ENCODE data around the gene KLRB1.
"Not testable (repeated sequence)": the region's sequence is repeated elsewhere in the genome, so short reads cannot be mapped to it uniquely, and the experiment has no call there.

The KLRB1 gene

DNA sequence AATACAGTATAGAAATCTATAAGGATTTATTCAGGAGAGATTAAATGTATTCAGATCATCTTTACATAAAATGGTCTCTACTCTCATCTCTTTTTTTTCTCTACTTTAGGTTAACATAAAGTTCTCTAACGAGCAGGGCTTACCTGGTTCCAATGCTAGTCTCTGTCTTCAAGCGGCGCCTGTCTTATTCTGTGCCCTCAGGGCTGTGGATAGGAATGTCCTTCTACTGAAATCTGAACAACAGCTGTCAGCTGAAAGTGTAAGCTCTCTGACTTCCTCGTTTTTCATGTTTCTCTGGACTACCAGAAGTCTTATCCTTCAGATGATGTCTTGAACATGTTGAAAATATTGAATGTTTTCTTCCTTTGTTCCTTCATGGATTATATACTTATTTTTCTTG is 62.2 kb downstream of the KLRB1 start:
- DNase-seq (ENCODE audit: low read depth in 1 of 2, low spot score in 1 of 2) = not testable (repeated sequence)
